Esophagus squamous epithelium (tissue), 5 donors: ENCODE data around the gene CPB1. TPM values are rescaled to one million over a fixed set of nuclear protein-coding genes. Genes with fewer than 3 reads are reported as not detected.

Experiments
- DNase-seq: peaks from one replicate; lab custom pipeline; 2025; lab: John Stamatoyannopoulos, UW
- H3K27ac ChIP-seq, 4 donors: fragments of 200-600 bp; sonication (generic); one replicate each; pipeline ENCODE4 v1.5.1; 2016 to 2019; ENCODE audit warnings: mild to moderate bottlenecking in 1 of 4
- H3K27me3 ChIP-seq, 4 donors: fragments of 200-600 bp; sonication (generic); 1 replicate in 3 of 4; 2 replicates in 1 of 4; pipeline versions ENCODE4 v1.5.1 to v1.6.0; 2017 to 2021; ENCODE audit warnings: antibody characterized with exemption in 1 of 4
- H3K36me3 ChIP-seq, 3 donors: fragments of 200-600 bp; sonication (generic); one replicate each; pipeline ENCODE4 v1.5.1; 2016 to 2019
- H3K4me1 ChIP-seq, 3 donors: fragments of 200-600 bp; sonication (generic); one replicate each; pipeline ENCODE4 v1.5.1; 2017 to 2019
- H3K4me3 ChIP-seq, 4 donors: fragments of 200-600 bp; sonication (generic); 1 replicate in 3 of 4; 2 replicates in 1 of 4; pipeline ENCODE4 v1.5.1; 2016 to 2019; ENCODE audit warnings: mild to moderate bottlenecking in 2 of 4, moderate library complexity in 1 of 4
- H3K9me3 ChIP-seq, 3 donors: fragments of 200-600 bp; sonication (generic); one replicate each; pipeline ENCODE4 v1.5.1; 2016 to 2019
- POLR2A ChIP-seq, 4 donors: fragments of 450-650 bp; IDR thresholded peaks; one replicate each; pipeline ENCODE4 v1.6.1; 2017; ENCODE audit warnings: antibody characterized with exemption in 4 of 4, mild to moderate bottlenecking in 4 of 4, moderate library complexity in 3 of 4
- WGBS, 2 donors: methylation state at CpG; one replicate each; pipeline ENCODE4 v1.1.5; 2018; 5-methylcytosine and 5-hydroxymethylcytosine counted together
- intact Hi-C: fragments of 100-400 bp; cut with DNase I; formaldehyde crosslinking; loops from one replicate; pipeline ENCODE4 v1.15.0; 2022
- total RNA-seq, 4 donors: library from RNA; depleted of rRNA; stranded (reverse); fragments of >200 nt; gene quantifications; one replicate each; pipeline ENCODE4 v1.1.0, GENCODE V29; 2016
- TF ChIP-seq, protein P1 (sequence below), 6 experiments: fragments of 450-650 bp in 4 of 6; fragments of 200-600 bp in 2 of 6; sonication (generic) in 2 of 6; IDR thresholded peaks; one replicate each; pipeline ENCODE4 v1.5.1; 2016 to 2019; ENCODE audit warnings: antibody characterized with exemption in 6 of 6, mild to moderate bottlenecking in 4 of 6, moderate library complexity in 4 of 6
- donor health status: DM: yes; HTN: yes; CAD: no.

The CPB1 gene
- total RNA-seq, 4 donors from 2014 or later = not detected

DNA sequence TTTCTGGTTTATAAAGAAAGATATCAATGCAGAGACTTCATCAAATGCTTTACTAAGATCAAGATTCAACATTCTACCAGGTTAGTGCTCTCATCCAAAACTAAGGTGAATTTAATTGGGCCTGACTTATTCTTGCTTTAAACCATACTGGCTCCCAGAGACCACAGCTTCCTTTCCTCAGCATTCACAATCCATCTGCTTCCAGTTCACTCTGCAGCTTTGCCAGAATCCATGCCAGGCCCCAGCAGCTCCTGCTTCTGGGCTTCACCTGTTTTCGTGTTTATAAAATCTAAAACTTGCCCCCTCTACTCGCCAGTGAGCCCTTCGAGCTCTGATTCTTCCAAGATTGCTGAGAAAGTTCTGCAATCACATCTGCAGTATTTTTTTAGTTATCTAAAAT is 2.3 kb downstream of the CPB1 start:
- WGBS, 2 donors = 61 to 87% methylated on average over 3 of the region's 3 CpGs
- intact Hi-C loops = no loop called here
- H3K27ac ChIP-seq = no peak overlapping the region

GRCh38 chr3:148833223-148833622 is 5.6 kb downstream of the CPB1 start:
- WGBS, 2 donors = 78 to 90% methylated on average over 3 of the region's 3 CpGs

More for the DNA sequence above, 2.3 kb downstream of the CPB1 start:
- Histone ChIP-seq H3K4me1 (no peaks in the 10 kb centered on the region), H3K4me3 (no peak overlapping the region), H3K9me3 (no peaks in the 10 kb centered on the region), H3K36me3 (no peaks in the 10 kb centered on the region), H3K27me3 (no peaks in the 10 kb centered on the region)
- DNase-seq = no peak
- TF ChIP-seq, protein P1, sequence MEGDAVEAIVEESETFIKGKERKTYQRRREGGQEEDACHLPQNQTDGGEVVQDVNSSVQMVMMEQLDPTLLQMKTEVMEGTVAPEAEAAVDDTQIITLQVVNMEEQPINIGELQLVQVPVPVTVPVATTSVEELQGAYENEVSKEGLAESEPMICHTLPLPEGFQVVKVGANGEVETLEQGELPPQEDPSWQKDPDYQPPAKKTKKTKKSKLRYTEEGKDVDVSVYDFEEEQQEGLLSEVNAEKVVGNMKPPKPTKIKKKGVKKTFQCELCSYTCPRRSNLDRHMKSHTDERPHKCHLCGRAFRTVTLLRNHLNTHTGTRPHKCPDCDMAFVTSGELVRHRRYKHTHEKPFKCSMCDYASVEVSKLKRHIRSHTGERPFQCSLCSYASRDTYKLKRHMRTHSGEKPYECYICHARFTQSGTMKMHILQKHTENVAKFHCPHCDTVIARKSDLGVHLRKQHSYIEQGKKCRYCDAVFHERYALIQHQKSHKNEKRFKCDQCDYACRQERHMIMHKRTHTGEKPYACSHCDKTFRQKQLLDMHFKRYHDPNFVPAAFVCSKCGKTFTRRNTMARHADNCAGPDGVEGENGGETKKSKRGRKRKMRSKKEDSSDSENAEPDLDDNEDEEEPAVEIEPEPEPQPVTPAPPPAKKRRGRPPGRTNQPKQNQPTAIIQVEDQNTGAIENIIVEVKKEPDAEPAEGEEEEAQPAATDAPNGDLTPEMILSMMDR (IDR thresholded peaks at IDR 0.05) = no peak
- no peak for TF ChIP-seq POLR2A (IDR thresholded peaks at IDR 0.05)

GRCh38 chr3:148839805-148840204 is 12.2 kb downstream of the CPB1 start:
- no peak overlapping the region for H3K27ac ChIP-seq
- no peaks in the 10 kb centered on the region for H3K36me3 ChIP-seq
- H3K27me3 ChIP-seq = no peaks in the 10 kb centered on the region
- TF ChIP-seq, protein P1 (IDR thresholded peaks at IDR 0.05) = no peak
- TF ChIP-seq POLR2A (IDR thresholded peaks at IDR 0.05) = no peak
- no peak overlapping the region for H3K4me3 ChIP-seq
- no peaks in the 10 kb centered on the region for H3K9me3 ChIP-seq
- H3K4me1 ChIP-seq = no peaks in the 10 kb centered on the region
- intact Hi-C loops = no loop called here
- no peak for DNase-seq

More at GRCh38 chr3:148833223-148833622, 5.6 kb downstream of the CPB1 start:
- no peak for DNase-seq
- Histone ChIP-seq H3K36me3 (no peaks in the 10 kb centered on the region), H3K4me1 (no peaks in the 10 kb centered on the region), H3K27me3 (no peaks in the 10 kb centered on the region), H3K27ac (no peak overlapping the region), H3K4me3 (no peak overlapping the region), H3K9me3 (no peaks in the 10 kb centered on the region)
- TF ChIP-seq, protein P1 (IDR thresholded peaks at IDR 0.05) = no peak
- no peak for TF ChIP-seq POLR2A (IDR thresholded peaks at IDR 0.05)
- intact Hi-C loops = no loop called here

DNA sequence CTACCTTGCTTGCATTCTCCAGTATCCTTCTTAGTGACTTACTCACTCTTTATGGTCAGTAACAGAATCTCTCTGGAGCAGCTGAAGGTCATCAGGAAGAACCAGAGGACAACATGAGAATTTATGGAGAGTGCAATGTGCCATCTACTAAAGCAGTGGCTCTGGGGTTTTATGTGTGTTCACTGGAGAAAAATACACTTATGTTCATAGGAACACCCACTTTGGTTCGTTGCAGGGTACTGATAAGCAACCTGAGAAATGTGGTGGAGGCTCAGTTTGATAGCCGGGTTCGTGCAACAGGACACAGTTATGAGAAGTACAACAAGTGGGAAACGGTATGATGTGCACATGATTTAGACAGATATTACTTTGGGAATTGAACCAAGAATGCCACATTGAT is 12.8 kb downstream of the CPB1 start:
- Histone ChIP-seq H3K4me1 (no peaks in the 10 kb centered on the region), H3K4me3 (no peak overlapping the region)
- 83 to 84% methylated on average over 4 of the region's 4 CpGs for WGBS, 2 donors

DNA sequence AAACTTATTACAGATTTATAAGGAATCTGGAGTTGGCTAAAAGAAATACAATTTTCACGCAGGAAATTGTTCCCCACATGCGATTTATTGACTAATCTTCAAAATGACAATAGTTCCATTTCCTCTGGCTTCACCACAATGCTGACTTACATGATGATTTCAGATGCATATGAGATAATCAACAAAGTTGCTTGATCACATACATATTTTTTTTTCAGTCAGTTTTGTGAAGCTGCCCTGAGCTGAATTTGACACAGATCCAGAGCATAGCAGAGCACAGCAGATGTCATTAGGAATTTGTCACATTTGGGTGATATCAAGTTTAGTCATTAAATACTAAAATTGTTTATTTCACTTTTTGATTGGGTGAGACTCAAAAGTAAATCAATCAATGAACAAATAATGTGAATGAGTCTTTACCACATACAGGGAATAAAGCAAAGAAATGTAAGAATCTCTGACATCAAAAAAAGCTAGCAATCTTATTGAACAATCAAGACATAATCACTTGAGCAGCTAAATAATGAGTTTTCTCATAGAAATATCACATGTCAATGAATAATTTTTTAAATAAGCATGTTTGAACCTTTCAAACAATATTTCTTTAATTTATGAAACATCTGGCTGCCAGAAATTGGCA is 18.3 kb downstream of the CPB1 start:
- no peaks in the 10 kb centered on the region for H3K4me1 ChIP-seq
- H3K27me3 ChIP-seq = no peaks in the 10 kb centered on the region
- intact Hi-C loops = no loop called here
- 65 to 69% methylated on average over 2 of the region's 2 CpGs for WGBS, 2 donors
- no peaks in the 10 kb centered on the region for H3K9me3 ChIP-seq
- no peak overlapping the region for H3K27ac ChIP-seq
- DNase-seq = no peak
- no peaks in the 10 kb centered on the region for H3K36me3 ChIP-seq
- no peak overlapping the region for H3K4me3 ChIP-seq
- TF ChIP-seq POLR2A (IDR thresholded peaks at IDR 0.05) = no peak
- TF ChIP-seq, protein P1 (IDR thresholded peaks at IDR 0.05) = no peak

More for the DNA sequence above, 12.8 kb downstream of the CPB1 start:
- H3K9me3 ChIP-seq = no peaks in the 10 kb centered on the region
- no peak overlapping the region for H3K27ac ChIP-seq
- TF ChIP-seq, protein P1 (IDR thresholded peaks at IDR 0.05) = no peak
- no peak for TF ChIP-seq POLR2A (IDR thresholded peaks at IDR 0.05)
- intact Hi-C loops = no loop called here
- H3K36me3 ChIP-seq = no peaks in the 10 kb centered on the region
- no peak for DNase-seq
- H3K27me3 ChIP-seq = no peaks in the 10 kb centered on the region
